Body of pancreas (tissue), 4 donors: ENCODE measurements around the gene FAM43A. TPM values are rescaled to one million over a fixed set of nuclear protein-coding genes. Genes with fewer than 3 reads are reported as not detected.

Source experiments
- ATAC-seq: fragments of 150-250 bp; one replicate; pipeline ENCODE4 v1.9.1; 2016
- DNase-seq, 4 donors: peaks; one replicate each; pipeline ENCODE4 v3.0.0-alpha.2; 2019
- H3K27ac ChIP-seq, 4 donors: fragments of 200-600 bp; sonication (generic); 1 replicate in 3 of 4; 2 replicates in 1 of 4; pipeline versions ENCODE4 v1.5.1 to v1.6.1; 2016 to 2019; ENCODE audit warnings: mild to moderate bottlenecking in 1 of 4, mixed read lengths in 1 of 4, moderate library complexity in 1 of 4
- H3K27me3 ChIP-seq, 2 donors: fragments of 200-600 bp; sonication (generic); one replicate each; pipeline ENCODE4 v1.6.0; 2016; ENCODE audit warnings: mild to moderate bottlenecking in 1 of 2
- H3K36me3 ChIP-seq, 2 donors: fragments of 200-600 bp; sonication (generic); replicated peaks in 1 of 2; 2 replicates each; pipeline ENCODE4 v1.5.1; 2016; ENCODE audit warnings: low read depth in 2 of 2; ENCODE audit not compliant: insufficient read depth in 1 of 2
- H3K4me1 ChIP-seq: fragments of 200-600 bp; sonication (generic); one replicate; pipeline ENCODE4 v1.6.0; 2016
- H3K4me3 ChIP-seq, 2 donors: fragments of 200-600 bp; sonication (generic); 1 replicate in 1 of 2; 2 replicates in 1 of 2; pipeline ENCODE4 v1.5.1; 2016 to 2019
- H3K9me3 ChIP-seq, 3 donors: fragments of 200-600 bp; sonication (generic); 1 replicate in 2 of 3; 2 replicates in 1 of 3; pipeline ENCODE4 v1.5.1; 2016
- CTCF ChIP-seq, 7 experiments: fragments of 450-650 bp in 4 of 7; fragments of 200-600 bp in 3 of 7; sonication (generic) in 3 of 7; IDR thresholded peaks; one replicate each; pipeline ENCODE4 v1.5.1; 2016 to 2019; ENCODE audit warnings: antibody characterized with exemption in 7 of 7
- POLR2A ChIP-seq, 3 donors: fragments of 450-650 bp; IDR thresholded peaks; one replicate each; pipeline ENCODE4 v1.6.1; 2016; ENCODE audit warnings: antibody characterized with exemption in 3 of 3, mild to moderate bottlenecking in 2 of 3
- WGBS, 2 donors: methylation state at CpG; one replicate each; pipeline ENCODE4 v1.1.5; 2017; 5-methylcytosine and 5-hydroxymethylcytosine counted together
- intact Hi-C: fragments of 100-400 bp; cut with DNase I; formaldehyde crosslinking; loops from one replicate; pipeline ENCODE4 v1.15.1; 2023
- total RNA-seq, 2 donors: library from RNA; depleted of rRNA; stranded (reverse); fragments of >200 nt; gene quantifications; one replicate each; pipeline ENCODE4 v1.1.0, GENCODE V29; 2016

Gene FAM43A
- total RNA-seq, 2 donors from 2014 or later = 5.2 to 5.3 TPM

- WGBS, 2 donors = 92% methylated on average over 7 of the region's 7 CpGs
Observed at GRCh38 chr3:194664857-194665256, 20.8 kb upstream of the FAM43A start.

GRCh38 chr3:194667363-194667762 is 18.3 kb upstream of the FAM43A start:
- no peak for DNase-seq

More at GRCh38 chr3:194664857-194665256, 20.8 kb upstream of the FAM43A start:
- intact Hi-C loops = no loop called here
- no peak for DNase-seq
- H3K27me3 ChIP-seq = no peaks in the 10 kb centered on the region
- ATAC-seq = no peak
- no peaks in the 10 kb centered on the region for H3K9me3 ChIP-seq
- no peak for TF ChIP-seq CTCF (IDR thresholded peaks at IDR 0.05)
- TF ChIP-seq POLR2A (IDR thresholded peaks at IDR 0.05) = no peak
- H3K36me3 ChIP-seq = peaks cover 0 to 21% of the 10 kb centered on the region in 2 donors
- H3K27ac ChIP-seq = no peak overlapping the region
- no peaks in the 10 kb centered on the region for H3K4me1 ChIP-seq
- no peak overlapping the region for H3K4me3 ChIP-seq

GRCh38 chr3:194671511-194671899 is 14.2 kb upstream of the FAM43A start:
- intact Hi-C loops = no loop called here
- H3K27ac ChIP-seq = peak overlapping the region; percentile 75 to 92 (median 84)
- no peak for TF ChIP-seq POLR2A (IDR thresholded peaks at IDR 0.05)
- peak in 6 of 7 experiments; percentile 14 to 56 (median 41) for TF ChIP-seq CTCF (IDR thresholded peaks at IDR 0.05)
- H3K9me3 ChIP-seq = no peaks in the 10 kb centered on the region
- H3K27me3 ChIP-seq = no peaks in the 10 kb centered on the region
- DNase-seq (no peak), ATAC-seq (no peak)
- peaks cover 14% of the 10 kb centered on the region for H3K4me1 ChIP-seq
- peak overlapping the region; percentile 59 to 61 for H3K4me3 ChIP-seq
- H3K36me3 ChIP-seq = peaks cover 0 to 7% of the 10 kb centered on the region in 2 donors
- 0% methylated on average over 5 of the region's 5 CpGs for WGBS, 2 donors

More at GRCh38 chr3:194667363-194667762, 18.3 kb upstream of the FAM43A start:
- Histone ChIP-seq H3K27ac (no peak overlapping the region), H3K36me3 (peaks cover 0 to 21% of the 10 kb centered on the region in 2 donors), H3K9me3 (no peaks in the 10 kb centered on the region), H3K4me1 (peaks cover 14% of the 10 kb centered on the region), H3K27me3 (no peaks in the 10 kb centered on the region), H3K4me3 (no peak overlapping the region)
- intact Hi-C loops = no loop called here
- 75 to 79% methylated on average over 7 of the region's 7 CpGs for WGBS, 2 donors
- TF ChIP-seq POLR2A (IDR thresholded peaks at IDR 0.05) = no peak
- TF ChIP-seq CTCF (IDR thresholded peaks at IDR 0.05) = no peak
- ATAC-seq = no peak

GRCh38 chr3:194671900-194672808 is 13.5 kb upstream of the FAM43A start, which contains the start of gene LSG1:
LSG1 (minus strand) TSS chr3:194672191; CDS start chr3:194672162, 29 bp downstream.
- WGBS, 2 donors = 0% methylated on average over 57 of the region's 57 CpGs
- DNase-seq (peak; percentile 91 to 95 (median 92)), ATAC-seq (peak; percentile 98)
- peaks cover 14% of the 10 kb centered on the region for H3K4me1 ChIP-seq
- H3K36me3 ChIP-seq = peaks cover 0 to 7% of the 10 kb centered on the region in 2 donors
- peak within 1 kb of the TSS; percentile 59 to 61 for H3K4me3 ChIP-seq
- H3K27me3 ChIP-seq = no peaks in the 10 kb centered on the region
- H3K27ac ChIP-seq = peak within 1 kb of the TSS; percentile 75 to 92 (median 84)
- no peaks in the 10 kb centered on the region for H3K9me3 ChIP-seq
- TF ChIP-seq POLR2A (IDR thresholded peaks at IDR 0.05) (peak in 2 of 3 donors; percentile 57 to 70), CTCF (IDR thresholded peaks at IDR 0.05) (peak in 1 of 7 experiments; percentile 28)
- intact Hi-C loops = no loop called here
